ENCODE measurements around the gene SF3B3. TPM values are rescaled to one million over a fixed set of nuclear protein-coding genes. Genes with fewer than 3 reads are reported as not detected.

Gene SF3B3
- total RNA-seq, 1 donor from 2014 or later = 31.2 TPM

DNA sequence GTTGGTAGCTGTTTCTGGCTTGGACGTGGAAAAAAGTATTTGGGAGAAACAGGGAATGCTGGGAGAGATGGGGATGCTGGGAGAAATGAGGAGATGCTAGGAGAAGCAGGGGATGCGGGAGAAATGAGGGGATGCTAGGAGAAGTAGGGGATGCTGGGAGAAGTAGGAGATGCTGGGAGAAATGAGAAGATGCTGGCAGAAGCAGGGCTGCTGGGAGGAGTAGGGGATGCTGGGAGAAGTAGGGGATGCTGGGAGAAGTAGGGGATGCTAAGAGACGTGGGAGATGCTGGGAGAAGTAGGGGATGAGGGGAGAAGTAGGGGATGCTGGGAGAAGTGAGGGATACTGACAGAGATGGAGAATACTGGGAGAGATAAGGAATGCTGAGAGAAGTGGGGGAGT lies 77.1 kb downstream of the SF3B3 start:
- TF ChIP-seq, protein P1, sequence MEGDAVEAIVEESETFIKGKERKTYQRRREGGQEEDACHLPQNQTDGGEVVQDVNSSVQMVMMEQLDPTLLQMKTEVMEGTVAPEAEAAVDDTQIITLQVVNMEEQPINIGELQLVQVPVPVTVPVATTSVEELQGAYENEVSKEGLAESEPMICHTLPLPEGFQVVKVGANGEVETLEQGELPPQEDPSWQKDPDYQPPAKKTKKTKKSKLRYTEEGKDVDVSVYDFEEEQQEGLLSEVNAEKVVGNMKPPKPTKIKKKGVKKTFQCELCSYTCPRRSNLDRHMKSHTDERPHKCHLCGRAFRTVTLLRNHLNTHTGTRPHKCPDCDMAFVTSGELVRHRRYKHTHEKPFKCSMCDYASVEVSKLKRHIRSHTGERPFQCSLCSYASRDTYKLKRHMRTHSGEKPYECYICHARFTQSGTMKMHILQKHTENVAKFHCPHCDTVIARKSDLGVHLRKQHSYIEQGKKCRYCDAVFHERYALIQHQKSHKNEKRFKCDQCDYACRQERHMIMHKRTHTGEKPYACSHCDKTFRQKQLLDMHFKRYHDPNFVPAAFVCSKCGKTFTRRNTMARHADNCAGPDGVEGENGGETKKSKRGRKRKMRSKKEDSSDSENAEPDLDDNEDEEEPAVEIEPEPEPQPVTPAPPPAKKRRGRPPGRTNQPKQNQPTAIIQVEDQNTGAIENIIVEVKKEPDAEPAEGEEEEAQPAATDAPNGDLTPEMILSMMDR (IDR thresholded peaks at IDR 0.05) = no peak
- Histone ChIP-seq H3K27me3 (no peaks in the 10 kb centered on the region), H3K36me3 (no peaks in the 10 kb centered on the region), H3K4me1 (peaks cover 0 to 3% of the 10 kb centered on the region in 2 donors), H3K4me3 (no peak overlapping the region), H3K9me3 (no peaks in the 10 kb centered on the region), H3K27ac (no peak overlapping the region)
- no peak for DNase-seq (ENCODE audit: low spot score in 2 of 2)
- intact Hi-C loops (cut with DNase I) = no loop called here

DNA sequence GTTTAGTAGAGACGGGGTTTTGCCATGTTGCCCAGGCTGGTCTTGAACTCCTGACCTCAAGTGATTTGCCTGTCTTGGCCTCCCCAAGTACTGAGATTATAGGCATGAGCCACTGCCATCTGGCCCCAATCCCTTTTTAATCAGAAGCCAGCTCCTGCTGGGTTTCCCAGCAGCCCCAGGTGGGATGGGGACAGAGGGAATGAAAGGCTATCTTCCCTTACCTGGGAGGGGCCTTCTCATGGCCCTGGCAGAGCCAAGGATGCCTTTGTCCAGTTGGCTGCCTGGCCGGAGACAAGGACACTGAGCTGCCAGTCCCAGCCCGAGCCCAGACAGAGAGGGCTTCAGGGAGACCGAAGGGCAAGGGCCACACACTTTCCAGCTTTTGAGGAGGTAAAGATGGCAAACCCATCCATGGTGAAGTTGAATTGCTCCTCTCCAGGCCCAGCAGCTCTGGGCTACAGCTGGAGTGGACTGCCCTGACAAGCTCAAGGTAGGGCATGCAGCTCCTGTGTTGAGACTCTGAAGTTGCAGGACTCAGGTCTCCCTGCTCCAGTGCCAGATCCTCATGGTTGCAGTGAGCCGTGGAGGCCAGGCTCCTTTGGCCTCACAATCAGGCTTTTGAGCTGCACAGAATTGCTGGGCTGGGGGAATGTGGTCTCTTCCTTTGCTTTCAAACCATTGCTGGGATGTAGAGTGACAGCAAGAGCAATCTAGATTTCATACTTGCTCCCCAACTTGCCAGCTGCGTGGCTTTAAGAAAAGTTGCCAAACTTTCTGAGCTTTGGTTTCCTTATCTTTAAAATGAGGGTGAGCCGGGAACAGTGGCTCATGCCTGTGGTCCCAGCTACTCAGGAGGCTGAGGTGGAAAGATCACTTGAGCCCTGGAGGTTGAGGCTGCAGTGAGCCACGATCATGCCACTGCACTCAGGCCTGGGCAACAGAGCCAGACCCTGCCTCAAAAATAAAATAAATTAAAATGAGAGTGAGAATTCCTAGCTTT lies 78.3 kb downstream of the SF3B3 start:
- intact Hi-C loops (cut with DNase I) = no loop called here
- Histone ChIP-seq H3K9me3 (no peaks in the 10 kb centered on the region), H3K4me1 (peaks cover 0 to 3% of the 10 kb centered on the region in 2 donors), H3K27ac (peak overlapping the region; percentile 6 to 15), H3K4me3 (no peak overlapping the region), H3K36me3 (no peaks in the 10 kb centered on the region), H3K27me3 (no peaks in the 10 kb centered on the region)
- DNase-seq (ENCODE audit: low spot score in 2 of 2) = peak in 1 of 2 donors; percentile 61
- TF ChIP-seq, protein P1 (IDR thresholded peaks at IDR 0.05) = no peak

DNA sequence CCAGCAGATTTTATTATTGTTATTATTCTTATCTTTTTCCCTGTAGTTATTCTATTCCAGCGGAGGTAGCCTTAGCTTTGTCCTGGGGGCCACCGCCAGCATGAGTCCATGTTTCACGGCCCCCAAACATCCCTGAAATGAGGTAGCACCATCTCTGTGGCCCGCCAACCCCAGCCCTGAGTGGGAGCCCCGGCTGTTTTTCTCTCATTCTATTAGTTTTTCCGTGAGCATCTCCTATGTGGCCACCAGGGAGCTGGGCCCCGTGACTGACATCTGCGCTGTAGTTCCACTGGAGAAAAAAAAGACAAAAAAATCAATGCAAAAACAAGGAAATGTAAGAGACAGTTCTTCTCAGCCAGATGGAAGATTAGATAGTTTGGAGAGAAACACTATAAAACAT lies 79.2 kb downstream of the SF3B3 start:
- peak in 1 of 2 donors; percentile 25 for DNase-seq (ENCODE audit: low spot score in 2 of 2)
- H3K27me3 ChIP-seq = no peaks in the 10 kb centered on the region
- intact Hi-C loops (cut with DNase I) = no loop called here
- H3K27ac ChIP-seq = no peak overlapping the region
- no peaks in the 10 kb centered on the region for H3K36me3 ChIP-seq
- TF ChIP-seq, protein P1 (IDR thresholded peaks at IDR 0.05) = no peak
- H3K4me1 ChIP-seq = peaks cover 0 to 3% of the 10 kb centered on the region in 2 donors
- no peaks in the 10 kb centered on the region for H3K9me3 ChIP-seq
- no peak overlapping the region for H3K4me3 ChIP-seq

DNA sequence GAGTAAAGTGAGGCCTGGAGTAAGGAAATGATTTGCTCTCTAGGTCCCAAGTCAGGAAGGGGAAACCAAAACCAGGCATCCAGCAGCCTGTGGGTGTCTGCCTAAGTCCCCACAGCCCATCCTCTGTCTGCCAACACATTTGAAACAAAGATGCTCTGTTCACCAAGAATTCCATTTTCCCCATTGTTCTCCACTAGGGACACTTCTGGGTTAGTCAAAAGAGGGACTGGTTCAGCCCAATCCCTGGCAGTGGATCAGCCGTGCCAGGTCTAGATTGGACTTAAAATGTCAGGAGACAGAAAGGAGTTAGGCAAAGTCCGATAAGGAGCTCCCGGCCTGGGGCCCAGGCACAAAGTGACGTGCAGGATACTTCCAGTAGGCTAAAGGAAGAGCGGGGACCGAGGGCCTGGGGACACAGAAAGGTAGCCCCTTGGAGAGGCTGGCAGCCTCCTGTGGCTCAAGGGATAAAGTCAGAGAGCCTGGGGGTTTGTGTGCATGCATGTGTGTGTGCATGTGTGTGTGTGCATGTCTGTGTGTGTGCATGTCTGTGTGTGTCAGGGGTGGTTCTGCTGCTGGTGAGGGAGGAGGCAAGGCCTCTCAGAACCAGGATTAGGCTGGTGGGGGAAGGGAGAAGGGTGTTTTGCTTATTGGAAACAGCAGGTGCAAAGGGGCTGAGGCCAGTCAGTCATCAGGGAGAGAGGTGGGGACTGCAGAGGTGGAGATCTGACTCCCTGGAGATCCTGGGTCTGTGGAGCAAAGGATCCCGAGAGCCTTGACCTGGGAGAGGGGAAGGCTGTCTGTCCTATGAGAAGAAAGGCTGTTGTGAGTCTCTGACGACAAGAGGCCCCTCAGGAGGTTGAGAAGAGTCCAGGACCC lies 81.0 kb downstream of the SF3B3 start:
- TF ChIP-seq, protein P1 (IDR thresholded peaks at IDR 0.05) = no peak
- H3K27ac ChIP-seq = no peak overlapping the region
- H3K9me3 ChIP-seq = no peaks in the 10 kb centered on the region
- peaks cover 0 to 4% of the 10 kb centered on the region in 2 donors for H3K4me1 ChIP-seq
- H3K36me3 ChIP-seq = no peaks in the 10 kb centered on the region
- no peaks in the 10 kb centered on the region for H3K27me3 ChIP-seq
- intact Hi-C loops (cut with DNase I) = no loop called here
- DNase-seq (ENCODE audit: low spot score in 2 of 2) = peak in 1 of 2 donors; percentile 47
- no peak overlapping the region for H3K4me3 ChIP-seq

DNA sequence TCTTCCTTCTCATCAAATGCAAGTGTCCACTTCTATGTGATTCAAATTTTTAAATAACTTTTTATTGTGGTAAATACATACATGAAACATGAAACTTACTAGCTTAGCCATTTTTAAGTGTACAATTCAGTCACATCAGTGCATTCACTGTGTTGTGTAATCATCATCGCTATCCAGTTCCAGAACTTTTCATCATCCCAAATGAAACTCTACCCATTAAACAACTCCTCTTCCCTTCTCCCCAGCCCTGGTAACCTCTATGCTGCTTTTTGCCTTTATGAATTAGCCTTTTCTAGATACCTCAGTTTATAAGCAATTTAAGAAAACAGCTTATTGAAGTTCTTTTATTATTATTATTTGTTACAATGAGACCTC lies 81.7 kb downstream of the SF3B3 start:
- H3K27ac ChIP-seq = no peak overlapping the region
- TF ChIP-seq, protein P1 (IDR thresholded peaks at IDR 0.05) = no peak
- no peaks in the 10 kb centered on the region for H3K27me3 ChIP-seq
- H3K9me3 ChIP-seq = no peaks in the 10 kb centered on the region
- DNase-seq (ENCODE audit: low spot score in 2 of 2) = no peak
- H3K4me1 ChIP-seq = peaks cover 0 to 9% of the 10 kb centered on the region in 2 donors
- H3K4me3 ChIP-seq = no peak overlapping the region
- H3K36me3 ChIP-seq = no peaks in the 10 kb centered on the region
- intact Hi-C loops (cut with DNase I) = no loop called here

All from ascending aorta (tissue), 2 donors.